Peyer's patch (tissue), 4 donors: ENCODE measurements around the gene SLC25A21.

Experiments used
- CTCF ChIP-seq, 6 experiments: fragments of 450-650 bp in 4 of 6; fragments of 200-600 bp in 2 of 6; sonication (generic) in 1 of 6; IDR thresholded peaks; one replicate each; pipeline ENCODE4 v1.5.1; 2017 to 2019; ENCODE audit warnings: antibody characterized with exemption in 6 of 6, mild to moderate bottlenecking in 3 of 6, moderate library complexity in 1 of 6
- POLR2A ChIP-seq, 2 donors: fragments of 450-650 bp; IDR thresholded peaks; one replicate each; pipeline ENCODE4 v1.5.1; 2017; ENCODE audit warnings: antibody characterized with exemption in 2 of 2, mild to moderate bottlenecking in 2 of 2, moderate library complexity in 2 of 2

DNA sequence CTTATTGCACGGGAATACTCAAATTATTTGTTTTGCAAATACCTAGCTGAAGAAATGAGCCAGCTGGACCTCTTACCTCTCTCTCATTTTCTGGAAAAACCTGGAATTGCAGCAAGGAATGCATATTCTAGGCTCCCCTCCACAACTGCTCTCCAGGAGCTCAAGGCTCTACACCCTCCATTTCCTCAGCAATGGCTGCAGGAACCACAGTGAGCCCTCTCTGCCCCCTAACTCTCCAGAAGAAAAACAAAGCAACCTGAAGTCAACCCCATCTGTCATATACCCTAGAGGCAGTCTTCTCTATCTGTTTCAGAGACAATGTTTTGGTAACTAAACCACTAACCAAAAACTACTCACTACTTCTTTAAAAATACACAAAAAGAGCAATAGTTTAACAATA lies 221.6 kb downstream of the SLC25A21 start:
- TF ChIP-seq CTCF (IDR thresholded peaks at IDR 0.05) (no peak), POLR2A (IDR thresholded peaks at IDR 0.05) (no peak)
